Endothelial cell of umbilical vein (primary cell): ENCODE results near the gene TBC1D5. TPM values are rescaled to one million over a fixed set of nuclear protein-coding genes. Genes with fewer than 3 reads are reported as not detected.

ENCODE experiments used
- BruUV-seq: library from RNA; stranded (reverse); fragments of 400-500 nt; replicated peaks from 2 replicates; lab custom pipeline; 2021; lab: Mats Ljungman, UMichigan
- CTCF ChIA-PET: fragments of 300-600, 350-600 bp; sonication (Branson Sonifier 250); formaldehyde crosslinking; loops from one replicate; lab custom pipeline; 2021; ENCODE audit warnings: antibody characterized with exemption, inconsistent platforms; lab: Charles Lee
- POLR2A ChIA-PET: fragments of 300-600, 350-600 bp; sonication (Branson Sonifier 250); formaldehyde crosslinking; loops from one replicate; lab custom pipeline; 2021; ENCODE audit warnings: antibody characterized with exemption, inconsistent platforms; lab: Charles Lee
- DNase-seq: peaks from one replicate; pipeline ENCODE4 v3.0.0-alpha.2; 2011; ENCODE audit warnings: low read depth, low spot score
- FAIRE-seq: peaks from 2 replicates; lab custom pipeline; 2011; peaks lifted over from hg19 to GRCh38; lab: Jason Lieb, UNC
- H2AFZ ChIP-seq: 2 replicates; pipeline ENCODE4 v1.6.0; 2012; ENCODE audit warnings: low read depth, low read length, control low read depth, inconsistent platforms
- H3K27ac ChIP-seq: 2 replicates; pipeline ENCODE4 v1.5.1; 2011; ENCODE audit warnings: low read depth, mild to moderate bottlenecking, control low read depth, low read length, moderate library complexity; ENCODE audit not compliant: insufficient read depth
- H3K27me3 ChIP-seq, 2 experiments: 2 replicates each; pipeline versions ENCODE4 v1.6.0 to v1.6.1; 2011; ENCODE audit warnings: low read length in 2 of 2, mixed read lengths in 1 of 2; ENCODE audit not compliant: control insufficient read depth in 2 of 2, insufficient read depth in 2 of 2
- H3K36me3 ChIP-seq, 2 experiments: 2 replicates in 1 of 2; 3 replicates in 1 of 2; pipeline ENCODE4 v1.5.1; 2011; ENCODE audit warnings: low read length in 2 of 2, mild to moderate bottlenecking in 1 of 2, moderate library complexity in 1 of 2; ENCODE audit not compliant: control insufficient read depth in 2 of 2, insufficient read depth in 2 of 2; ENCODE audit errors: extremely low read depth in 1 of 2
- H3K4me1 ChIP-seq: 3 replicates; pipeline ENCODE4 v1.5.1; 2011; ENCODE audit warnings: mild to moderate bottlenecking, low read length; ENCODE audit not compliant: control insufficient read depth, insufficient read depth; ENCODE audit errors: extremely low read depth
- H3K4me2 ChIP-seq: 2 replicates; pipeline ENCODE4 v1.6.1; 2011; ENCODE audit warnings: low read length, control low read depth, mixed read lengths; ENCODE audit not compliant: insufficient read depth
- H3K4me3 ChIP-seq, 3 experiments: fragments of 200-600 bp in 1 of 3; sonication (generic), shearing (Covaris generic) in 1 of 3; replicated peaks in 1 of 3; 2 replicates each; pipeline ENCODE4 v1.5.1; 2011 to 2016; ENCODE audit warnings: control low read depth in 3 of 3, low read length in 3 of 3, mild to moderate bottlenecking in 2 of 3, inconsistent platforms in 1 of 3, low read depth in 1 of 3, moderate library complexity in 1 of 3; ENCODE audit not compliant: insufficient read depth in 1 of 3
- H3K79me2 ChIP-seq: 2 replicates; pipeline ENCODE4 v1.6.0; 2012; ENCODE audit warnings: low read length, inconsistent platforms; ENCODE audit not compliant: control insufficient read depth, insufficient read depth
- H3K9ac ChIP-seq: replicated peaks from 2 replicates; pipeline ENCODE3; 2011; ENCODE audit warnings: low read length, control low read depth; ENCODE audit not compliant: insufficient read depth; ENCODE audit errors: extremely low read depth
- H3K9me1 ChIP-seq: replicated peaks from 3 replicates; pipeline ENCODE4 v1.6.0; 2011; ENCODE audit warnings: mild to moderate bottlenecking, low read length; ENCODE audit not compliant: control insufficient read depth, insufficient read depth; ENCODE audit errors: extremely low read depth
- H3K9me3 ChIP-seq: replicated peaks from 2 replicates; pipeline ENCODE4 v1.5.1; 2012; ENCODE audit warnings: low read length, inconsistent platforms; ENCODE audit not compliant: control insufficient read depth, insufficient read depth
- H4K20me1 ChIP-seq: replicated peaks from 2 replicates; pipeline ENCODE3; 2011; ENCODE audit warnings: mild to moderate bottlenecking, low read length; ENCODE audit not compliant: control insufficient read depth, insufficient read depth; ENCODE audit errors: extremely low read depth
- CTCF ChIP-seq, 2 donors: IDR thresholded peaks; 1 replicate in 1 of 2; 2 replicates in 1 of 2; pipeline ENCODE4 v1.5.1; 2011; ENCODE audit warnings: low read length in 2 of 2, mild to moderate bottlenecking in 2 of 2, moderate library complexity in 2 of 2, control low read depth in 1 of 2, inconsistent platforms in 1 of 2, low read depth in 1 of 2; ENCODE audit not compliant: insufficient read depth in 1 of 2; ENCODE audit errors: extremely low read depth in 1 of 2
- EZH2 ChIP-seq: IDR thresholded peaks from 2 replicates; pipeline ENCODE4 v1.6.1; 2012; ENCODE audit warnings: borderline replicate concordance, low read depth, mild to moderate bottlenecking, moderate library complexity, low read length, inconsistent platforms; ENCODE audit not compliant: severe bottlenecking
- FOS ChIP-seq: IDR thresholded peaks from 2 replicates; pipeline ENCODE4 v1.6.1; 2011; ENCODE audit warnings: mild to moderate bottlenecking, low read length, moderate library complexity, borderline replicate concordance; ENCODE audit not compliant: insufficient read depth
- GATA2 ChIP-seq: IDR thresholded peaks from 2 replicates; pipeline ENCODE4 v1.7.0; 2011; ENCODE audit warnings: low read depth, mild to moderate bottlenecking, moderate library complexity, mixed read lengths, low read length; ENCODE audit not compliant: insufficient read length, insufficient read depth
- JUN ChIP-seq: IDR thresholded peaks from 2 replicates; pipeline ENCODE4 v1.6.1; 2011; ENCODE audit warnings: borderline replicate concordance, low read depth; ENCODE audit not compliant: insufficient read length, insufficient read depth
- MAX ChIP-seq: IDR thresholded peaks from 2 replicates; pipeline ENCODE4 v1.6.1; 2011; ENCODE audit not compliant: insufficient read depth, insufficient read length
- MYC ChIP-seq: IDR thresholded peaks from one replicate; pipeline ENCODE4 v1.6.1; 2011; ENCODE audit warnings: mild to moderate bottlenecking, low read depth, low read length
- POLR2A ChIP-seq: IDR thresholded peaks from 2 replicates; pipeline ENCODE4 v1.6.1; 2012; ENCODE audit warnings: low read depth, mild to moderate bottlenecking, control low read depth, low read length
- POLR2AphosphoS5 ChIP-seq: IDR thresholded peaks from 2 replicates; pipeline ENCODE4 v1.6.1; 2012; ENCODE audit warnings: low read depth, mild to moderate bottlenecking, control low read depth, low read length, moderate library complexity; ENCODE audit not compliant: insufficient read depth
- dilution Hi-C: fragments of 300-500 bp; cut with MboI; formaldehyde crosslinking; loops from one replicate; pipeline ENCODE4 v1.15.0; 2019; ENCODE audit warnings: low sequenced_read_pairs; ENCODE audit not compliant: extremely low pct_ligation_motif_present
- intact Hi-C: fragments of 100-400 bp; cut with micrococcal nuclease; formaldehyde crosslinking; loops from one replicate; pipeline ENCODE4 v1.10.0; 2022
- polyA plus RNA-seq, 4 experiments: library from polyadenylated mRNA; depleted of rRNA in 3 of 4; stranded (reverse) in 3 of 4; unstranded in 1 of 4; fragments of >200 nt; gene quantifications; 2 replicates each; pipeline versions ENCODE4 v1.2.1 to v1.2.3, GENCODE V29; 2011 to 2012; ENCODE audit warnings: missing spikeins in 1 of 4
- total RNA-seq: library from RNA; stranded (reverse); gene quantifications from 2 replicates; pipeline ENCODE4 v1.2.3, GENCODE V29; 2021

The TBC1D5 gene
- total and polyA plus RNA-seq, 2 donors (not counting 3 experiments of a cell fraction or from before 2014, with no cell fraction given): 17.5 to 44.7 TPM

- no peaks in the 10 kb centered on the region for H3K9me1 ChIP-seq
- H3K4me2 ChIP-seq: no peak overlapping the region
- ChIA-PET POLR2A (no interaction called here), CTCF (interaction anchor here (0.9 to 1.4 kb wide), 2 partner anchors 314 to 540 kb away, joined by 3 to 5 read pairs; no protein-coding TSS in a partner anchor)
- H4K20me1 ChIP-seq: no peaks in the 10 kb centered on the region
- H3K27ac ChIP-seq: no peak overlapping the region
- no peaks in the 10 kb centered on the region for H3K27me3 ChIP-seq
- H3K4me3 ChIP-seq: no peak overlapping the region
- H3K79me2 ChIP-seq: no peaks in the 10 kb centered on the region
- no peak for FAIRE-seq
- dilution Hi-C loops: no loop called here
- no peak overlapping the region for H3K9ac ChIP-seq
- H3K36me3 ChIP-seq: no peaks in the 10 kb centered on the region
- BruUV-seq: no TSS peak
- no peak for DNase-seq
- no peak overlapping the region for H2AFZ ChIP-seq
- no peaks in the 10 kb centered on the region for H3K9me3 ChIP-seq
- TF ChIP-seq FOS (no peak), GATA2 (no peak), POLR2AphosphoS5 (no peak), CTCF (IDR thresholded peaks at IDR 0.05; ENCODE audit: extremely low read depth in 1 of 2, insufficient read depth in 1 of 2, low read depth in 1 of 2, low read length in 2 of 2) (no peak), MAX (no peak), POLR2A (no peak), EZH2 (no peak), JUN (no peak), MYC (no peak)
- H3K4me1 ChIP-seq: no peaks in the 10 kb centered on the region
- intact Hi-C loops: no loop called here
These were observed 599.9 kb downstream of the TBC1D5 start for GRCh38 chr3:17142516-17142915.
